Panc1 (cell line): ENCODE data around the gene SMPDL3B. TPM values are rescaled to one million over a fixed set of nuclear protein-coding genes. Genes with fewer than 3 reads are reported as not detected.

Experiments
- ATAC-seq: fragments of 200-7000 bp; cut with Tn5 transposase; 2 replicates; pipeline ENCODE4 v1.9.1; 2020; ENCODE audit warnings: mild to moderate bottlenecking, moderate library complexity
- BruUV-seq: library from RNA; stranded (reverse); fragments of 400-500 nt; replicated peaks from 2 replicates; lab custom pipeline; 2021; lab: Mats Ljungman, UMichigan
- CTCF ChIA-PET: fragments of 300-600 bp; sonication (Branson Sonifier 250); formaldehyde crosslinking; loops from one replicate; lab custom pipeline; 2022; ENCODE audit warnings: antibody characterized with exemption; lab: Charles Lee
- POLR2A ChIA-PET: fragments of 300-600 bp; sonication (Branson Sonifier 250); formaldehyde crosslinking; loops from one replicate; lab custom pipeline; 2022; ENCODE audit warnings: antibody characterized with exemption; lab: Charles Lee
- DNase-seq: peaks from one replicate; pipeline ENCODE4 v3.0.0-alpha.2; 2010; ENCODE audit warnings: low read depth, low spot score
- H3K27ac ChIP-seq: 2 replicates; pipeline ENCODE4 v1.5.1; 2011; ENCODE audit warnings: mild to moderate bottlenecking, low read length, inconsistent platforms
- H3K27me3 ChIP-seq: fragments of 200-500 bp; sonication (Bioruptor generic); 2 replicates; pipeline ENCODE4 v1.6.0; 2014; ENCODE audit warnings: low read length, inconsistent platforms; ENCODE audit not compliant: control insufficient read depth, insufficient read depth
- H3K36me3 ChIP-seq: fragments of 200-500 bp; sonication (Bioruptor generic); 2 replicates; pipeline ENCODE4 v1.5.1; 2014; ENCODE audit warnings: inconsistent platforms, mild to moderate bottlenecking, low read length, moderate library complexity; ENCODE audit not compliant: control insufficient read depth, insufficient read depth
- H3K4me1 ChIP-seq: 2 replicates; pipeline ENCODE4 v1.5.1; 2011; ENCODE audit warnings: inconsistent platforms, mild to moderate bottlenecking, low read length, moderate library complexity; ENCODE audit not compliant: control insufficient read depth, insufficient read depth
- H3K4me3 ChIP-seq, 2 experiments: 2 replicates each; pipeline ENCODE4 v1.5.1; 2011 to 2012; ENCODE audit warnings: low read depth in 2 of 2, low read length in 2 of 2, mild to moderate bottlenecking in 2 of 2, inconsistent platforms in 1 of 2, moderate library complexity in 1 of 2
- H3K9me3 ChIP-seq: fragments of 200-500 bp; sonication (Bioruptor generic); 2 replicates; pipeline ENCODE4 v1.5.1; 2014; ENCODE audit warnings: low read depth, mild to moderate bottlenecking, inconsistent platforms, low read length, moderate library complexity; ENCODE audit not compliant: control insufficient read depth, insufficient read depth
- CTCF ChIP-seq: fragments of 450-650 bp; IDR thresholded peaks from 2 replicates; pipeline ENCODE4 v1.5.1; 2017; ENCODE audit warnings: mild to moderate bottlenecking
- POLR2AphosphoS5 ChIP-seq: IDR thresholded peaks from 2 replicates; pipeline ENCODE4 v1.6.1; 2012; ENCODE audit warnings: mild to moderate bottlenecking, low read depth, low read length, moderate library complexity
- SIN3A ChIP-seq: IDR thresholded peaks from 2 replicates; pipeline ENCODE4 v1.6.1; 2012; ENCODE audit warnings: low read depth, mild to moderate bottlenecking, low read length, moderate library complexity, borderline replicate concordance; ENCODE audit not compliant: insufficient read depth
- TCF7L2 ChIP-seq: IDR thresholded peaks from 2 replicates; pipeline ENCODE4 v1.6.1; 2011; ENCODE audit warnings: mild to moderate bottlenecking, low read depth, low read length, inconsistent platforms
- in situ Hi-C: cut with HindIII; loops from 2 replicates; pipeline ENCODE4 v1.10.0; 2016; ENCODE audit warnings: low sequenced_read_pairs, low pct_unique_long_range_greater_than_20kb
- intact Hi-C: fragments of 100-400 bp; cut with micrococcal nuclease; formaldehyde crosslinking; loops from one replicate; pipeline ENCODE4 v1.10.0; 2022; ENCODE audit not compliant: unreplicated experiment
- total RNA-seq: library from RNA; stranded (reverse); gene quantifications from one replicate; pipeline ENCODE4 v1.2.1, GENCODE V29; 2021; ENCODE audit not compliant: unreplicated experiment
- TF ChIP-seq, protein P1 (sequence below), 2 experiments: IDR thresholded peaks; 2 replicates each; pipeline ENCODE4 v1.6.1; 2011 to 2012; ENCODE audit warnings: low read depth in 2 of 2, control low read depth in 1 of 2, low read length in 1 of 2, mild to moderate bottlenecking in 1 of 2, moderate library complexity in 1 of 2; ENCODE audit not compliant: insufficient read depth in 1 of 2

The SMPDL3B gene
- total RNA-seq, 1 experiment from 2014 or later = 1.5 TPM

DNA sequence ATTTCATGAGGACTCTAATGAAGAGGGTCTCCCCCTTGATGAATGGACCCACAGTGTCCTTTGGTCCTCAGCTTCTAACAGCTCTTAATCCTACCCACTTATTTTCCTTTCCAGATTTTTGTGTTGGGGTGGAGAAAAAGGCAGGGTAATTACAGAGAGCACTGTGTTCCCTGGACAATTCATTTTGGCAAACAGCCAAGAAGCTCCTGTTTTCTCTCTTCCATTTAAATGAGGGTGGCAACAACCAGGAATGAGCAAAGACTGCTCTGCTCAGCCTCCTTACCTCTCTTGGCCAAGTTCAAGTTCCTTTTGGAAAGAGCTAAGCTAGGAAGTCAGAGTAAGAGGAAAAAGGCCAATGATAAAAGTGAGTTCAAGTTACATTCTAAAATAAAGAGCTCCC is 36.9 kb downstream of the SMPDL3B start:
- no peaks in the 10 kb centered on the region for H3K9me3 ChIP-seq
- H3K27ac ChIP-seq = no peak overlapping the region
- TF ChIP-seq TCF7L2 (no peak), POLR2AphosphoS5 (no peak), CTCF (no peak), SIN3A (no peak)
- TF ChIP-seq, protein P1, sequence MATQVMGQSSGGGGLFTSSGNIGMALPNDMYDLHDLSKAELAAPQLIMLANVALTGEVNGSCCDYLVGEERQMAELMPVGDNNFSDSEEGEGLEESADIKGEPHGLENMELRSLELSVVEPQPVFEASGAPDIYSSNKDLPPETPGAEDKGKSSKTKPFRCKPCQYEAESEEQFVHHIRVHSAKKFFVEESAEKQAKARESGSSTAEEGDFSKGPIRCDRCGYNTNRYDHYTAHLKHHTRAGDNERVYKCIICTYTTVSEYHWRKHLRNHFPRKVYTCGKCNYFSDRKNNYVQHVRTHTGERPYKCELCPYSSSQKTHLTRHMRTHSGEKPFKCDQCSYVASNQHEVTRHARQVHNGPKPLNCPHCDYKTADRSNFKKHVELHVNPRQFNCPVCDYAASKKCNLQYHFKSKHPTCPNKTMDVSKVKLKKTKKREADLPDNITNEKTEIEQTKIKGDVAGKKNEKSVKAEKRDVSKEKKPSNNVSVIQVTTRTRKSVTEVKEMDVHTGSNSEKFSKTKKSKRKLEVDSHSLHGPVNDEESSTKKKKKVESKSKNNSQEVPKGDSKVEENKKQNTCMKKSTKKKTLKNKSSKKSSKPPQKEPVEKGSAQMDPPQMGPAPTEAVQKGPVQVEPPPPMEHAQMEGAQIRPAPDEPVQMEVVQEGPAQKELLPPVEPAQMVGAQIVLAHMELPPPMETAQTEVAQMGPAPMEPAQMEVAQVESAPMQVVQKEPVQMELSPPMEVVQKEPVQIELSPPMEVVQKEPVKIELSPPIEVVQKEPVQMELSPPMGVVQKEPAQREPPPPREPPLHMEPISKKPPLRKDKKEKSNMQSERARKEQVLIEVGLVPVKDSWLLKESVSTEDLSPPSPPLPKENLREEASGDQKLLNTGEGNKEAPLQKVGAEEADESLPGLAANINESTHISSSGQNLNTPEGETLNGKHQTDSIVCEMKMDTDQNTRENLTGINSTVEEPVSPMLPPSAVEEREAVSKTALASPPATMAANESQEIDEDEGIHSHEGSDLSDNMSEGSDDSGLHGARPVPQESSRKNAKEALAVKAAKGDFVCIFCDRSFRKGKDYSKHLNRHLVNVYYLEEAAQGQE (IDR thresholded peaks at IDR 0.05; ENCODE audit: insufficient read depth in 1 of 2, low read depth in 2 of 2, low read length in 1 of 2) = no peak
- in situ Hi-C loops = no loop called here
- ATAC-seq (no peak), DNase-seq (no peak)
- intact Hi-C loops = no loop called here
- CTCF ChIA-PET = interaction anchor here (0.6 kb wide), 2 partner anchors 37 to 1877 kb away, joined by 4 read pairs; no protein-coding TSS in a partner anchor
- no peaks in the 10 kb centered on the region for H3K4me1 ChIP-seq
- H3K27me3 ChIP-seq = no peaks in the 10 kb centered on the region
- H3K4me3 ChIP-seq = no peak overlapping the region
- H3K36me3 ChIP-seq = no peaks in the 10 kb centered on the region; the same call in 1 of the 2 replicates
- no TSS peak for BruUV-seq
- POLR2A ChIA-PET = interaction anchor here (1.0 kb wide), 1 partner anchor 12 kb away, joined by 3 read pairs; the partner anchor contains the start of gene XKR8

- POLR2A ChIA-PET = interaction anchor here (1.0 kb wide), 1 partner anchor 13 kb away, joined by 3 read pairs; the partner anchor contains the start of gene XKR8
- TF ChIP-seq SIN3A = no peak
- TF ChIP-seq TCF7L2 = no peak
- TF ChIP-seq, protein P1 (IDR thresholded peaks at IDR 0.05; ENCODE audit: insufficient read depth in 1 of 2, low read depth in 2 of 2, low read length in 1 of 2) = no peak
- no peak for TF ChIP-seq CTCF
- no peak for TF ChIP-seq POLR2AphosphoS5
- no peaks in the 10 kb centered on the region for H3K4me1 ChIP-seq
- no peak overlapping the region for H3K27ac ChIP-seq
- H3K36me3 ChIP-seq = no peaks in the 10 kb centered on the region; the same call in 1 of the 2 replicates
- DNase-seq (no peak), ATAC-seq (no peak)
- BruUV-seq = no TSS peak
- intact Hi-C loops (no loop called here), in situ Hi-C loops (no loop called here)
- H3K27me3 ChIP-seq = no peaks in the 10 kb centered on the region
- CTCF ChIA-PET = interaction anchor here (0.6 kb wide), 2 partner anchors 38 to 1877 kb away, joined by 4 read pairs; no protein-coding TSS in a partner anchor
- no peak overlapping the region for H3K4me3 ChIP-seq
- H3K9me3 ChIP-seq = no peaks in the 10 kb centered on the region
These were observed 37.3 kb downstream of the SMPDL3B start for GRCh38 chr1:27972141-27972540.
